ENCODE results near the gene PRXL2C. TPM values are rescaled to one million over a fixed set of nuclear protein-coding genes. Genes with fewer than 3 reads are reported as not detected.
A peak's percentile ranks its signal among the peaks of the same experiment; 100 is the strongest.
"Not testable (repeated sequence)": the region's sequence is repeated elsewhere in the genome, so short reads cannot be mapped to it uniquely, and the experiment has no call there.

The PRXL2C gene
- total RNA-seq, 2 donors from 2014 or later, result 25.9 to 28.9 TPM

DNA sequence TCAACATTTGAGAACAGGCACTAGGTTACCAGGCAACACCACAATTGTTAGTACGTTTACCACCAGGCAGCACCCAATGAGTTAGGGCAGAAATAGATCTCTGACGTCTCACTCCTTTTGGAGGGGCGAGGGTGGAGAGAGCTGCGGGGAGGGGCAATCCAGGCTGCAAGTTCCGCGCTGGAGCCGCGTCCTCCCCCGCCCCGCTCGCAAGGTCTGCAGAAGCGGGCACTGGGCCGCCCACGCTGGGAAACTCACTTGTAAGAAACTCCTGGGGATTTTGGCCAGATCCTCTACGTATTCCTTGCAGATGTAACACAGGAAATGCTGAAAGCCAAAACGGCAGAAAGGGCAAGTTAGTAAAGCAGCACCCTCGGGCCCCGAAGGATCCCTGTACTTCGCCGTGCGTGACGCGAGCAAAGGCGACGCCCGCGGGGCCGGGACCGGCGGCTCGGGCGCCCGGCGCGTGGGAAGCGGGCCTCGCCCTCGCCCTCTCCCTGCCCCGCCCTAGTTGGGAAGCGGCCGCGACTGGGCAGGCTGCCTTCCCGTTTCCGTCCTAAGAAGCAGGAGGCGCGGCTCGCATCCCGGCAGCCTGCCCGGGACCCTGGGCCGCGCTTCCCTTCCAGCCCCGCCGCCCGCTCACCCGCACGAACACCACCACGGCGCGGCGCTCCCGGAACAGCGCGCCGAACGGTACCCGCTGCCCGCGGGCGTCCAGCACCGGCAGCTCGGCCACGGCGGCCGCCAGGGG lies 493 bp downstream of the PRXL2C start:
- DNase-seq (ENCODE audit: low spot score), result peak; percentile 96
- intact Hi-C loops (cut with DNase I), result loop anchor here (5.0 to 10.0 kb wide), 2 partner anchors 200 to 312 kb away; partner anchors contain the start of gene HABP4 (in 1 of the 2)

DNA sequence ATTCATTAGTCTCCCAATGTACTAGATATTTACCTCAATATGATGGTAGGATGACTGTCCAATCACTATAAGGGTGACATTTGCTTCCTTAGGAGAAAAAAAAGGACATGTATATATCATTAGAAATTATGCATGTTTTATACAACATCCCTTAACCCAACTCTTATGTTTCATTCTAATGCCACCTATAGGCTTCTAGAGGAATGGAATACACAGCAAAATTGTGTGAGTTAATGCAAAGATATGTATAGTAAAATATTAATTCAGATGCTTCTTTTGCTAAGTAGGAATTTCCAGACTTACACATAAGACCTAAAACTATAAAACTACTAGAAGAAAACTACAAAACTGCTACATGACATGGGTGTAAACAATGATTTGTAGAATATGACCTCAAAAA lies 3.5 kb downstream of the PRXL2C start:
- intact Hi-C loops (cut with DNase I), result loop anchor here (5.0 to 10.0 kb wide), 2 partner anchors 197 to 309 kb away; partner anchors contain the start of gene HABP4 (in 1 of the 2)
- DNase-seq (ENCODE audit: low spot score), result no peak

DNA sequence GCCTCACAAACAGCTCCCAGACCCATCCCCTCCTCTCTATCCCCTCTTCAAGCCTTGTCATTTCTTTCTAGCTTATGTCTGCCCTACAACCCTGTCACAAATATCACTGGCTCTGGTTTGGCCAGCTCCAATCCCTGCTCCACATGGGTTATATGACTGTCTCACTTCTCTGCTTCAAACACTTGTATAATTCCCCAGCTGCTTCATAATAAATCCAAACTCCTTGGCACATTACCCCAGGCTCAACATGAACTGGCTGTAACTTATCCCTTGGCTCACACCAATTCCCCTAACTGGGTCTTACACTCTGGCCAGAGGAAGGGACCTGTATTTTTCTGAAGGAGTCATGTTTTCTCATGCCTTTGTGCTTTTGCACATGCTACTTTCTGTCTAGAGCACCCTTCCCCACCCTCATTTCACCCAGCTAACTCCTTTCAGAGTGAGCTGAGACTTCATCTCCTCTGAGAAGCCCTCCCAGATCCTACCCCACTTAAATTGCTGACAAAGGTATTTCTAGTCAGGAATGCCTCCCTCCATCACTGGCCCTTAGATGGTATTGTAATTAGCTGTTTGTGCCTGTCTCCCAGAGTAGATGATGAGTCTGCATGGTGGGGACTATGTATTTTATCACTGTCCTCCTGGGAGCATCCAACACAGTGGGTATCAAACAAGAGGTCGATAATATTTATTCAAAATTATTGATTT lies 5.3 kb downstream of the PRXL2C start:
- DNase-seq (ENCODE audit: low spot score), result no peak
- intact Hi-C loops (cut with DNase I), result loop anchor here (5.0 to 10.0 kb wide), 3 partner anchors 195 to 307 kb away; partner anchors contain the start of gene HABP4 (in 1 of the 2)

DNA sequence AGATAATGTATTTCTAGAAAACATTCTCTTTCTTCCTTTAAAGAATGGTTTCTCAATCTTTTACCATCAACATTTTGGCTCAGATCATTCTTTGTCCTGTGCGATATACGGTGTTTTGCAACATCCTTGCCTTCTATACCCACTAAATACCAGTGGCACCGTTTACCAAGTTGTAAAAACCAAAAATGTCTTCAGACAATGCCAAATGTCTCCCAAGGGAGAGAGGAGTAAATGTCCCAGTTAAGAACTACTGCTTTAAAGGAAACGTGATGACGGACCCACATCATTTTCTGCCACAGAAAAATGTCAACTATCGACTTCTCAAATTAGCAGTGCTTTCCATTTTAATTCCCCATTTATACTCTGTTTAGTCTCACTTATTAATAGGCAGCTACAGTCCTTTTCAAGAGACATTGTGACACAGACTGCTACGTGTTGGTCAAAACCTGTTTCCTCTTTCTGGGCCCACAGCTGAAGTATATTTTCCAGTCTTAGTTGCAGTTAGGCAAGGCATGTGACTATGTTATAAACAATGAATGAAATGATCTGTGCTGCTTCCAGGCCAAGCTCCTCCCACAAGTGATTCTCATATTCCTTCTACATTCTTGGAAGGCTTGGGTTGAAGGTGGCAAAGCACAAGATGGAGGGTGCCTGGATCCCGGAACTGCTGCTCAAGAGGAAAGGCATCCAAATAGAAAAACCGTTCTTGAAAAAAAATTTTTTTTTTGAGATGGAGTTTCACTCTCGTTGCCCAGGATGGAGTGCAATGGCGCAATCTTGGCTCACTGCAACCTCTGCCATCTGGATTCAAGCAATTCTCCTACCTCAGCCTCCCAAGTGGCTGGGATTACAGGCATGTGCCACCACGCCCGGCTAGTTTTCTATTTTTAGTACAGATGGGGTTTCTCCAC lies 8.8 kb downstream of the PRXL2C start:
- DNase-seq (ENCODE audit: low spot score), result no peak
- intact Hi-C loops (cut with DNase I), result loop anchor here in 1 of 2 donors (10.0 kb wide), 1 partner anchor 212 kb away; no protein-coding TSS in a partner anchor

DNA sequence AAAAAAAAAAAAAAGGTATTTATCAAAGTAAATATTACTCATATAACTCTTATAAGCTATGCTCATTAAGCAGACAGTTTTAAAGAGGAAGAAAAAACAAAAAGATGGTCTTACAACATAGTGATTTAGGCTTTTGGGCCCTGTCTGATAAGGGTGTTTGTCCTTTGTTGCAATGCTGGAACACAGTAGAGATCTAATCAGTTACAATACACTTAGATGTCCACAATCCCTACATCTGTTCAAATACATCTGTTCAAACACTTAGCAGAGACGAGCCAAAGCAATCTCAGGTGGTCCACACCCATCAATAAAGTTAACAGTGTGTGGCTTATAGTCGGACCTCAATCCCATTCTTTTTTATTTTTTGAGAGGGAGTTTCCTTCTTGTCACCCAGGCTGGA lies 11.0 kb downstream of the PRXL2C start:
- intact Hi-C loops (cut with DNase I), result loop anchor here in 1 of 2 donors (10.0 kb wide), 1 partner anchor 209 kb away; no protein-coding TSS in a partner anchor

DNA sequence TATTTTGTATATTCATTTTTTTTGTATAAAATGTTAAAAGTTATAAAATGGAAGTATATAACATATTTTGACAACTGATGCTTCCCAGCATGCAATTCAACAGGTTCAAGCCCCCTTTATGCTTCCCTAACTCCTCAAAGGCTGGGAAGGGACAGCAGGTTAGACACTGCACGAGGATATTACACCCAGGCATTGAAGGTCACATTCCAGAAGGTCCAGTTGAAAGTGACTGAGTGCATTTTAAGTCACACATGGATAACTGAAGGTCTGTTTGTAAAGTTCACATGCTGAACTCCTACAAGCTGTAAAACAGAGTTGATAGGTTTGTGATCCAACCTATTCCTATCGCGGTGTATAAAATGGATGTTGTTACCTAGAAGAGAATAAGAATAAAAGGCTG lies 13.6 kb downstream of the PRXL2C start:
- no peak for DNase-seq (ENCODE audit: low spot score)
- intact Hi-C loops (cut with DNase I), result loop anchor here in 1 of 2 donors (10.0 kb wide), 1 partner anchor 207 kb away; no protein-coding TSS in a partner anchor

More for the DNA sequence above, 11.0 kb downstream of the PRXL2C start:
- no peak for DNase-seq (ENCODE audit: low spot score)

DNA sequence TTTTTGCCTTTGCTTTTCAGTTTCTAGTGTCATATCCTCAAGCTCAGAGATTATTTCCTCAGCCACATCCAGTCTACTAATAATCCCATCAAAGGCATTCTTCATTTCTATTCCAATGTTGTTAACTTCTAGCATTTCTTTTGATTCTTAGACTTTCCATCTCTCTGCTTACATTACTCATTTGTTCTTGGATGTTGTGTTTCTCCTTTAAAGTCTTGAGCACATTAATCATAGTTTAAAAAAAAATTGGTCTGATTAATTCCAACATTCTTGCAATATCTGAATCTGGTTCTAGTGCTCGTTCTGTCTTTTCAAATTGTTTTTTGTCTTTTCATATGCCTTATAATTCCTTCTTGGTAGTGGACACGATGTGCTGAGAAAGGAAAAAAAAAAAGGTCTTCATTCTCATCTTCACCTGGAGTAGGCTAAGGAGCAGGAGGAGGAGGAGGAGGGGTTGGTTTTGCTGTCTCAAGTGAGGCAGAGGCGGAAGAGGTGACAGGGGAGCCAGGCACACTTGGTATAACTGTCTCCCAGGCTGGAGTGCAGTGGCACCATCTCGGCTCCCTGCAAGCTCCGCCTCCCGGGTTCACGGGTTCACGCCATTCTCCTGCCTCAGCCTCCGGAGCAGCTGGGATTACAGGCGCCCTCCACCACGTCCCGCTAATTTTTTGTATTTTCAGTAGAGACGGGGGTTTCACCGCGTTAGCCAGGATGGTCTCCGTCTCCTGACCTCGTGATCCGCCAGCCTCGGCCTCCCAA lies 16.3 kb downstream of the PRXL2C start:
- intact Hi-C loops (cut with DNase I), result no loop called here
- DNase-seq (ENCODE audit: low spot score), result no peak

DNA sequence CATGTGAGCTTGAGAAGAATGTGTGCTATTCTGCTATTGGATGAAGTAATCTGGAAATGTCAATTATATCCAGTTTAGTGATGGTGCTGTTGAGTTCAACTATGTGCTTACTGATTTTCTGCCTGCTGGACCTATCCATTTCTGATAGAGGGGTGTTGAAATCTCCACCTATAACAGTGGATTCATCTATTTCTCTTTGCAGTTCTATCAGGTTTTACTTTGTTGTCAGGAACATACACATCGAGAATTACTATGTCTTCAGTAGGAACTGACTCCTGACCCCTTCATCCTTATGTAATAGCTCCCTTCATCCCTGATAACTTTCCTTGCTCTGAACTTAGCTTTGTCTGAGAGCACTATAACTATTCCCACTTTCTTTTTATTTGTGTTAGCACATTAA lies 18.7 kb downstream of the PRXL2C start:
- DNase-seq (ENCODE audit: low spot score), result no peak
- intact Hi-C loops (cut with DNase I), result no loop called here

DNA sequence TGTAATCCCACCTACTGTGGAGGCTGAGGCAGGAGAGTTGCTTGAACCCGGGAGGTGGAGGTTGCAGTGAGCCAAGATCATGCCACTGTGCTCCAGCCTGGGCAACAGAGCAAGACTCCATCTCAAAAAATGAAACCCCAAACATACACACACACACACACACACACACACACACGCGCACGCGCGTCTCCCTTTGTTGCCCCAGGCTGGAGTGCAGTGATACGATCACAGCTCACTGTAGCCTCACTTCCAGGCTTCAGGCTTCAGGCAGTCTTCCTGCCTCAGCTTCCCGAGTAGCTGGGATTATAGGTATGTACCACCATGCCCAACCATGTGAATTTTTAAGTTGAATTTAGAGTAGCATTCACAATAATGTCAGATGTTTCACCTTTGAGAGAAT lies 21.5 kb downstream of the PRXL2C start:
- intact Hi-C loops (cut with DNase I); DNase-seq (ENCODE audit: low spot score): not testable (repeated sequence)

DNA sequence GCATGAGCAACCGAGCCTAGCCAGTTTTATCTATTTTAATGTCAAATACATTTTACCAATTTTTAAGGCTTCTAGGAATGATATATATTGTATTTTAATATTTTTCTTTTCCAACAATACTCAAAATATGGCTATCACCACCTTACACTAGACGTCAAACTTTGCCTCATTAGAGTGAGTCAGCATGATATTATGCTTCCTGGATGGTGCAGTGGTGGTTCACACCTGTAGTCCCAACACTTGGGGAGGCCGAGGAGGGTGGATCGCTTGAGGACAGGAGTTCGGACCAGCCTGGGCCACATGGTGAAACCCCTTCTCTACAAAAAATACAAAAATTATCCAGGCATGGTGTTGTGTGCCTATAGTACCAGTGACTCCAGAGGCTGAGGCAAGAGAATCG lies 28.2 kb downstream of the PRXL2C start:
- no peak for DNase-seq (ENCODE audit: low spot score)
- intact Hi-C loops (cut with DNase I), result no loop called here

DNA sequence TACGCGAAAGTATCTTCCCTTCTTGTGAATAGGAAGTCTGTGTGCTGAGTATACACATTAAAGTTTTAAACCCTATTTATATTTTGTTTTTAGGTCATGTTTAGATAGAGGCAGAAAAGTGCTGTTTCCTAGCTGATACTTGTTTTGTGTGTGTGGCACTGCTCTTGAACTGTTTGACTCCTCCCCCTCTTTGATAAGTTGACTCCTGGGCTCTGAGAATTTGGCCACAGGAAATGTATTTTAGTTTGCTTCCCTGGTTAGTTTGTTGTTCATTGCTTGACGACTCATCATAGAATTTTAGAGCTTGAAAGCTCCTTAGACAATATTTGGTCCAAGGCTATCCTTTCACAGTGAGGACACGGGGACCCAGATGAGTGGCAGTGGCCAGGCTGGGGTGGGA lies 33.5 kb downstream of the PRXL2C start:
- no peak for DNase-seq (ENCODE audit: low spot score)
- intact Hi-C loops (cut with DNase I), result no loop called here

DNA sequence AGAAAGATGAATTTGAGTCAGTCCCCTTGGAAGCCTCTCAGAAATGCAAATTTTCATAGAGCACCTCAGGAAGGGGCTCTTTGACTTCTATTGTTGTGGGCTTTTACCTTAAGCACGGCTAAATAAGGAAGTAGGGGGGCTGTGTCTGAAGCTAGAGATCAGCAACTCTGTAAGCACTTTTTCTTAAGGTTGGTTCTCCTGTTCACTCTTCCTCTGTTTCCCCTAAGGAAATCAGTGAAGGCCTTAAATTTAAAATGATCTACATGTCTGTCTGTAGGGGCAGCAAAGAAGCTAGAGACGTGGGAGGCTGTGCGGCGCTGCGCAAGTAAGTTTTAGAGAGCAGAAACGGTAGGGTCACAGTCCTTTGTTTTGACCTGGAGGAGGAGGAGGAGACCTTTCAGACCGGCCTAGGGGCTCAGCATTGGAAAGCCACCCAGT lies 34.3 kb downstream of the PRXL2C start:
- intact Hi-C loops (cut with DNase I), result no loop called here
- DNase-seq (ENCODE audit: low spot score), result no peak

DNA sequence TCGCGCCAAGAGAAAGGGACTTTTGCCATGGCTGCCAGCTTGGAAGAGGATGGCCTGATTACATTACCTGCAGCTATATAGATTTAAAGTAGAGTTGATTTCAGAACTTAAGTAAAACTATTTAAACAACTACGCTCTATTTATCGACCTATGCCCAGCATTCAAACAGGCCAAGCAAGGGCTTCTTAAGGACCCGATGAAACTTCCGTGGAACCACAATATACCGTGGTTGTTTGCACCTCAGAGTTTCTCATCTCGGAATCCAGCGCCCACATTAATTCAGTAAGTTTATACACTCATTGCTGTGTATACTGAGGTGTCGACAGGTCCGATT lies 35.0 kb downstream of the PRXL2C start:
- DNase-seq (ENCODE audit: low spot score), result no peak
- intact Hi-C loops (cut with DNase I), result no loop called here

DNA sequence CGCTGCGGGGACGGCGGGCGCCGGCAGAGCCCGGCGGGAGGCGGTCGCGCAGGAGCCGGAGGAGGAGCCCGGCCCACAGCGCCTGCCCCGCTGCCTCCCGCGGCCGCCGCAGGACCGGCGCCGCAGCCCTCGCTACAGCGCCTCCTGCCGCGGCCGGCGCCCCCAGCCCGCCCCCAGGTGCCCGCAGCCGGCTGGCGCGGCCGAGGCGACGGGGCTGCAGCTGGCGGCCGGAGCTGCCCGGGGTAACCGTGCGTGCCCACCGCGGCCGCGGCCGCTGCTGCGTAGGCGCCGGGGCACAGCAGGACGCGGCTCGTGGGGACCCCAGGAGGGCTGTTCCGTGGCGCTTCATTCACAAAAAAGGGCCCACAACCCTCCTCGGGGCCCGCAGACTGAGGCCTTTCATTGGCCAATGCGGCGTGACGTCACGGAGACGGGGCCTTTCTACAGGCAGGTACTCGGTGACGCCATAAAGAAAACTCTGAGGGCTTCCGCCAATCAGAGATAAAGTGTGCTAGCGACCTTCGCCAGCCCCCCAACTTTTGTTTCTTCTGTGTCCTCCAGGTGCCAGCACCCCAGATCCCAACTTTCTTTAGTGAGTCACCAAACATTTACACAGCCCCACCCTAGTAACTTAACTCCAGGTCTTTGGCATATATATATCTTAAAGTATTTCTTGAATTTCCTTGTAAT lies 35.5 kb downstream of the PRXL2C start, which contains the start of gene CDC14B:
Gene CDC14B (minus strand): TSS at position 353 of the 690 bp plus-strand sequence. CDS start 465 bp downstream, outside the sequence.
- peak; percentile 92 for DNase-seq (ENCODE audit: low spot score)
- intact Hi-C loops (cut with DNase I), result no loop called here

DNA sequence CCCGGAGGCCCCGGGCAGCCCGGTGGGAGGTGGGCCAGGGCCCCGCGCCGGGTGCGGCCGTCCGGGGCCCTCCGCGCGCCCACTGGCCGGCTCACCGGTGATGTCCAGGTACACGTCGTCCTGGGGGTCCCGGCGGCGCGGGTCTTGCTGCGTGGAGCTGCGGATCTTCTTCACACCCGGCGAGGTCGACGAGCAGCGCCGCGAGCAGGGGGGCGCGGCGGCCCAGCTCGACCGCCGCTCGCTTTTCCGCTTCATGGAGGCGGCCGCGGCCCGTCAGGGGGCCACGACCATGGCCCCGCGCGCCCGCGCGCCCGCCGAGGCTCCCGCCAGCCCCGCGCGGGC lies 36.0 kb downstream of the PRXL2C start:
- intact Hi-C loops (cut with DNase I), result no loop called here
- no peak for DNase-seq (ENCODE audit: low spot score)

DNA sequence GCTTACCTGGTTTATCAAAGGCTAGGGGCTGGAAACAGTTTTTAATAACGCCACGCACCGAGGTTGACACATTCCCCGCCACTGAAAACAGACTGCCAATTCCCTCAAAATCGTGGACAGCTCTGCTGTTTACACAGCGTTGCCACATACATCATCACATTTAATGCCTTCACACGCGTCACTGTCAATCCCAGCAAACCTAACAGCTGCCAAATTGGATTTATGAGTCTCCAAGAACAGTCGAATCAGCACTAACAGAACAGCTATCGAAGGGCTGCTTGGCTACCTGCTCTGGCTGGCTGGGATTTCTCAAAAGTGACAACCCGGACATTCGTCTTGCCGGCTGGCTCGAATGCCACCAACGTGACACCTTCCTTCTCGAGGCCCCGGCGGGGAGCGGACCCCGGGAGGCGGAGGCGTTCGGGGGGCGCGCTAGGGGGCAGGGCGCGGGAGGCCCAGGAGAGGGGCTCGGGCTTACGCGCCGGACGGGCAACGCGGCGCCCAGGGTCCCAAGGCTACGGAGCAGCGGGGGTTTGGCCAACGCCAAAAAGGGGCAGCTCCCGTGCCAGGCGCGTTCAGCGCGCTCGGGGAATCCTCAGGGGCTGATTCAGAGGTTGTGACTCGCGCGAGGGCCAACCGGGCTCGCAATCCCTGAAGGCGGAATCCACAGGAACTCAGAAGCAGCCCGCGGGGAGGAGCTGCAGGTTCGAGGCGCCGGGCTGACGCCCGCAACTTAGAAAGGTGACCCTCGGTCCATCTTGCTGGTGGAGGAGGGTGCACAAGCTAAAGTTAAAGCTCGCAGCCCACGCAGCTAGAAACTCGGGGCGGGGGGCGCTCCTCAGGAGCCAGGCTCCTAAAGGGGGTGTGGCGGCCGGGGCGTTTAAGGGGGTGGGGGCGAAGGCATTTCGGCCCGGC lies 36.7 kb downstream of the PRXL2C start:
- peak; percentile 85 for DNase-seq (ENCODE audit: low spot score)
- intact Hi-C loops (cut with DNase I), result no loop called here
